ENCODE data around the gene GRPEL2.

DNA sequence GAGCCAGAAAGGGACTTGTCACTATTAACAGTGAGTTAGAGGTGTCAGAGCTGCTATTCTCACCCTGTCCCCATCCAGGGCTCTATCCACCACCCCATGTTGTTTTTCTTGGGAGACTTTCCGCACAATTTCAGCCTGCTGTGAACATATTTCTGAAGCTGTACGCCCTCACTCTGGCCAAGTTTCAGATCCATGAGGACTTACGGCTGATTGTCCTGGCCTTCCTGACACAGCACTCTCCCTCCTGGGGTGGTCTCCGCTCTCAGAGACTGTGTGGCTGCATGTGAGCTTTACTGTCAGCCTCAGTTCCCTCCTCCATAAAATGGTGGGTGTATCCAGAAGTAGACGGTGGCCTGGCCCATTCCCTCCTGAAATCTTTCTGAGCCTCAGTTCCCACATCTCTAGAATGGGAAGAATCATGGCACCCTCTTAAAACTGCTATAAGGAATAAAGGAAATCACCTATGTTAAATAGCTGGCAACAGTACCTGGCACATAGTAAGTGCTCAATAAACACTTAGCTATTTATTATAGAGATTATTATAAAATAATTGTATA, 34.6 kb downstream of the GRPEL2 start:
- TF ChIP-seq, protein P1, sequence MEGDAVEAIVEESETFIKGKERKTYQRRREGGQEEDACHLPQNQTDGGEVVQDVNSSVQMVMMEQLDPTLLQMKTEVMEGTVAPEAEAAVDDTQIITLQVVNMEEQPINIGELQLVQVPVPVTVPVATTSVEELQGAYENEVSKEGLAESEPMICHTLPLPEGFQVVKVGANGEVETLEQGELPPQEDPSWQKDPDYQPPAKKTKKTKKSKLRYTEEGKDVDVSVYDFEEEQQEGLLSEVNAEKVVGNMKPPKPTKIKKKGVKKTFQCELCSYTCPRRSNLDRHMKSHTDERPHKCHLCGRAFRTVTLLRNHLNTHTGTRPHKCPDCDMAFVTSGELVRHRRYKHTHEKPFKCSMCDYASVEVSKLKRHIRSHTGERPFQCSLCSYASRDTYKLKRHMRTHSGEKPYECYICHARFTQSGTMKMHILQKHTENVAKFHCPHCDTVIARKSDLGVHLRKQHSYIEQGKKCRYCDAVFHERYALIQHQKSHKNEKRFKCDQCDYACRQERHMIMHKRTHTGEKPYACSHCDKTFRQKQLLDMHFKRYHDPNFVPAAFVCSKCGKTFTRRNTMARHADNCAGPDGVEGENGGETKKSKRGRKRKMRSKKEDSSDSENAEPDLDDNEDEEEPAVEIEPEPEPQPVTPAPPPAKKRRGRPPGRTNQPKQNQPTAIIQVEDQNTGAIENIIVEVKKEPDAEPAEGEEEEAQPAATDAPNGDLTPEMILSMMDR (IDR thresholded peaks at IDR 0.05) = no peak
- no peak for TF ChIP-seq POLR2A (IDR thresholded peaks at IDR 0.05)
- no peak for TF ChIP-seq POLR2AphosphoS5 (IDR thresholded peaks at IDR 0.05)
